ENCODE measurements around the gene INSRR.

The INSRR gene

DNA sequence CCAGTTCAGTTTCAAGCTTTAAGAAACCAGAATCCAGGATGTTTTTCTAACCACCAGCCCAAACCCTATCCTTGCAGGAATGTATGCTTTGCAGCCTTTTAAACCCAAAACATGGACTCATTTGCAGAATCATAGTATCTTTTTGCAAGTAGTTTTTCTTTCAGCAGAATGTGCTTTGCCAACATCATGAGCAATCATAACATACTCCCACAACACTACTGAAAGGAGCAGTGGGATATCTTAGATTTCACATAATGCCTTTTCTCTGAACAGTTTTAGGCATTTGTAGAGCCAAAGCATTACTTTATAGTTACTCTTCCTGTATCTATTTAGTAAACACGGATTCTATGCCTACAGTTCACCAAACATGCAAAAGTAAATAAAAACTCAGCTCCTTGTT is 32.3 kb downstream of the INSRR start:
- DNase-seq (ENCODE audit: low spot score), result no peak

DNA sequence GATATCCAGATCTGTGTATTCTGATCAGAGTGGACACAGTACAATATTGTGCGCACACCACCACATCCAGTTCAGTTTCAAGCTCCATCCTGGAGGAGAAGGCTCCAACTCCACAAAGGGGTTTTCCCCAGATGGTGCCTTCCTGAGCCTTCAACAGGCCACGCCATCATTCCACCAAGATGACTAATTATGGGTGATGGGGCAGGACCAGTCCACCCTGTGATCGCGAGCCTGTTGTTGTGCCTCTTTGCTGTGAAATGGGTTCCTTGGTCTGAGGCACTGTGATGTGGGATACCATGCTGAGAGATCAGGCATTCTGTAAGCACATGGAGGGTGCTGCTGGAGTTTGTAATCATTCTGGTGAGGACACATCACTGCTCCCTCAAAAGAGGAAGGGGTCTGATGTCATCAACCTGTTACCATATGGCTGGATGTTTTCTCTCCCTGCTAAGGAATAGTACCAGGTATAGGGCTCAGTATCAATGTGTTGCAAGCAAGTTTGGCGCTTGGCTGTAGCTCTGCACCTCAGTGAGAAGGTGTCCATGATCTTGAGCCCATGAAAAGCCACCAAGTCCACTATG is 35.6 kb downstream of the INSRR start:
- DNase-seq (ENCODE audit: low spot score), result no peak

DNA sequence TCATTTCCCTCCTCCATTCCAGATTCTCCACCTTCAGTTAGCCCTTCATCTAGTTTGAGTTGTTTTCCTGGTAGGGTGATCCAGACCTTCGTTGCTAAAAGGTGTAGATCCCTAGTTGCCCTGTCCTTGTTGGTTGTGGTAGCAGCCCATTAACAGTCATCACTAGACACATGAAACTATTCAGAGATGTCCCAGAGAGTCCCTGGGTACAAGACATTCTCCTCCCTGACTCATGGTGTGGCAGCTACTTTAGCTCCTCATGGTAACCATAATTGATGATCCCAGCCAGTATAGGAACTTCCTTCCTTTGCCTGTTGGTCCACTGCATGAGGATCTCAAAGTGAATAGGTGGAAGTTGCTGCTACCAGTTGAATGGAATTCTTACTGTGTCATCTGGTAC is 36.2 kb downstream of the INSRR start:
- DNase-seq (ENCODE audit: low spot score), result no peak

DNA sequence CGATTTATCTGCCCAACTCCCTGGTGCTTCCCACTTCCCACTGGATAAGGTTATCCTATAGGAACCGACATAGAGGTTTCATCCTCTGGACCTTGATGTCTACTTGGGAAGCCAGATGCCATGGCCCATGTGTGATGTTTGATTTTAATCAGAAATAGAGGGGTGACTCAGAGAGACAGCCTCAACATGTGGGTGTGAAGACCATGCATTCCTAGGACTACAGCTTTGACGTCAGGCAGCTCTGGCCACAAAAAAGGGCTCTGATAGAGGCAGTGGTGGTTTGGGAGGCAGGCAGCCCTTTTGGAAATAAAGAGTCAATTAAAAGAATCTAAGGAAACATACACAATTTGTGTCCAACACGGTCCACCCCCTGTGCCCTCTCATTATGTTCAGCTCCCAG is 37.1 kb downstream of the INSRR start:
- peak; percentile 22 for DNase-seq (ENCODE audit: low spot score)

DNA sequence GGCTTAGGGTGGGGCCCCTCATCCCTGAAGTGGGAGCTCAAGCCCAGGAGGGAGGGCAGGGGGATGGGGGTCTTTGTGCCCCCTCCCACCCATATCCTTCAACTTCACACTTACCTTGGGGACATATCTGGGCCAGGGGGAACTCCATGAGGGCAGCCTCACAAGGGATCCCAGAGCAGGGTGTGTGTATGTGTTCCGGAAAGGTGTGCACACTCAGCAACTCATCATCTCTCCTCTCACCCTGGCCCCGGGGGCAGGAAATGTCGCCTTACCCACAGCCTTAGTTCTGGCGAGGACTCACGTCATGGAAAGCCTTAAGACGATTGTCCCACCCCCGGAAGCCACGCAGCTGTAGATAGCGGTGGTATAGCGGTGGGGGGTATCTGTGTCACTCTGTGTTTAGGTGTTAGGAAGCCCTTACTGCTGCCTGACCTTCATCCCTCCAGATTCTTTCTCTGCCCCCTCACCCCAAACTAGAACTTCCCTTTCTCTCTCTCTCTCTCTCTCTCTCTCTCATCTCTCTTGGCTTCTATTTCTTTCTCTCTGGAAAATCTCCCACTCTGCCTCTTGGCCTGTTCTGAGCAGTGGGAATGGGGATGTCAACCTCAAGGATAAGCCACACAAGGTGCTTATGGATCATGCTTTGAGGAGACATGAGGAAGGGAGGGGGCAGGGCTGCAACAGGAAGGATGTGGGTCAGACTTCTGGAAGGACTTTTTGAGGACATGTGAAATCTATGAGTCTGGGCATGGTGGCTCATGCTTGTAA is 42.2 kb downstream of the INSRR start, which contains the start of gene SH2D2A:
Gene SH2D2A (minus strand): TSS at position 288 of the 768 bp plus-strand sequence. CDS start 140 bp downstream, at position 148.
- DNase-seq (ENCODE audit: low spot score), result peak; percentile 30

DNA sequence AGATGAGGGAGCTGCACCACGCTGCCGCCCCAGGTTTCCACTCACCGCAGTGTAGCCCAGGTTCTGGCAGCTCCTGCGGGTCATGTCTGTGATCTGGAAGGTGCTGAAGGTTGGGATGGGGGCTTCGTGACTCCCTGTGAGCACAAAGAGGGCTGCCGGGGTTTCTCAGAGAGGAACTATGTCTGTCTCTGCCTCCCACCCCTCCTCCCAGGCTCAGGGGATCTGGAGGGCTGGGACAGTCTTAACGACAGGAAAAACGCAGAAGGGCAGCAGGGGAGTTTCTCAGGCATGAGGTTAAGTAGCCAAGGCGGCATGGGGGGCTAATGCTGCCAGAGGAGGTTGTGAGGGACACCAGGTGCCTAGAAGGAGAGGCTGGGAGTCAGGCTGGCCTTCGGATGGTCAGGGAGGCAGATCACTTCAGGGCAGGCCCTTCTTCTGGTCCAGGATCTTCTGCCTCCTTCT is 42.9 kb downstream of the INSRR start:
- DNase-seq (ENCODE audit: low spot score), result no peak

DNA sequence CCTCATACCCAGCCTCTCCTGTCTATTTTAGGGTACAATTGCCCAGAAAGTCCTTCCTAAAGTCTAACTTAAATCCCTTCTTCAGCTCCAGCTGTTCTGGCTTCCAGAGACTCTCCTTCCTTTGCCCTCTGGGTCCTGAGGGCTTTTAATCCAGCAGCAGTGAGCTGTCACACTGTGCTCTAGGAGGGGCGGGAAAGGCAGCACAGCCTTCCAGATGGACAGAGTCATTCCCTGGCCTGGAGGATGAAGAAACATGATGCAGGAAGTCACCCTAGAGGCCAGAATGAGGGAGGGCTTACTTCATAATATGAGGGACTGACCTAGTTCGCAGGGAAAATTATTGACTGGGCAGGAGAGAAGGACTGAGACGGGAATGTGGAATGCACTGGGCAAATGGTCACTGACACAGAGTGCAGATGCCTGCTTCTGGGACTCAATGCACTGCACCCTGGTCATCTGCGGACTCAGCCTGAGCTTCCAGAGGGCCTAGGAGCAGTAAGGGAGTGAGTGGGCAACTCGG is 43.5 kb downstream of the INSRR start:
- DNase-seq (ENCODE audit: low spot score), result peak; percentile 69

DNA sequence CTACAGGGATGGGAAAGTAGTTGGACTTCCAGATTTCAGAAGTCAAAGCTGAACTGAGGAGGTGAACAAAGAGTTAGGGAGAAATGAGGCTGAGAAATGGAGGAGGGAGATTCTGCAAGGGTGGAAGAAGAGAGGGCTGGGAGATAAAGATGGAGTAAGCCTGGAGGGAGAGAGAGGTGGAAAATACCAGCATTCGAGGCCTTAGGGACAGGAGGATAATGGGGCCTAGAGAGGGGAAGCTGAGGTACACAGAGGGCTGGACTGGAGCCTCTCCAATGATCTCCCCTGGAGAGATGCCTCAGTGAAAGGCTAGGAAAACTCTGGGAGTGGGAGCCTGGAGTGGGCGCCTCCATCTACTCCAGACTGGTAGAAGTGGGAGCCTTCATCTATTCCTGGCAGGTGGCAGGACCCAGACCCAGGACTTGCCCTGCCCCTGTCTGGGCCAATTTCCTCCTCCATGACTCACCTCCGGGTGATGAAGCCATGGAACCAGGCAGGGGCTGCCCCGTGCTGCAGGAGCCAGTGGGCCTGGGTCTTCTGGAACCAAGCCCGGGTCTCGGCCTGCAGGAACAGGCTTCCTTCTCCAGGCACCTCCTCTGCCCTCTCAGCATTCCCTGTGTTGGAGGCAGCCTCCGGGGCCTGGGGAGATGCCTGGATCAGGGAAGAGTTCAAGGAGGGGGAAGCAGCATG is 44.2 kb downstream of the INSRR start:
- no peak for DNase-seq (ENCODE audit: low spot score)

DNA sequence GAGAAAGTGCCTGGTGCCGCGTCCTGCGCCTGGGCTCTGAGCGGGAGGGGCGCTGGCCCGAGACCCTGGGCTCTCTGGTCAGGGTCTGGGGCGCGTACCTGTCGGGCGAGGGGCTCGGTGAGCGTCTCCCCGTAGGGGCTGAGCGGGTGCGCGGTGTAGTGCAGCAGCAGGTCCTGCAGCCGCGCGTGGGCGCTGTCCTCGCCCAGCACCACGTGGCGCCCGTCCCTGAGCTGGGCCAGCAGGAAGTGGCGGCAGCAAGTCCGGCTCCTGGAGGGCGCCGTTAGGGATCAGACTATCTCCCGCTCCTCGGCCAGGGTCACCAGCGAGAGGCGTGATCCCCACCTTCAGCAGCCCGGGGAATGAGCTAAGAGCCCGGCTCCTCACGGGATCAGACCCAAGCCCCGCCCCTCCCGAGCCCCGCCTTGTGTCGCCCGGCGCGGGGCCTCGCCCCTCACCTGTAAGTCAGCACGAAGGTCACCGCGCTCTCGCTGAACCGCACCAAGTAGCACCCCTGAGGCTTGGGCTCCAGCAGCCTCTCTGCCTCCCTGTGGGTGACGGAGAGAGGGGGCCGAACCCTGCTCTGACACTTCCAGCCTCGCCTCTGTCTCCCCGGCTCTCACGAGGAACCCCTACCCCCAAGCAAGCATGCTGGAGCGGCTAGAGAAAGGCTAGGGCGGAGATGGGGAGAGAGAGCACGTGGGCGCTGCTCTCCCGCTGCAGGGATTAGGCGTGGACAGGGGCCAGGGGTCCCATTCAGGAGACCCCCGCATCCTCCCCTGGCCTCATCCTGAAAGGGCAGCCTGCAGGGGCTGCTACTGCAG is 45.0 kb downstream of the INSRR start:
- peak; percentile 69 for DNase-seq (ENCODE audit: low spot score)

DNA sequence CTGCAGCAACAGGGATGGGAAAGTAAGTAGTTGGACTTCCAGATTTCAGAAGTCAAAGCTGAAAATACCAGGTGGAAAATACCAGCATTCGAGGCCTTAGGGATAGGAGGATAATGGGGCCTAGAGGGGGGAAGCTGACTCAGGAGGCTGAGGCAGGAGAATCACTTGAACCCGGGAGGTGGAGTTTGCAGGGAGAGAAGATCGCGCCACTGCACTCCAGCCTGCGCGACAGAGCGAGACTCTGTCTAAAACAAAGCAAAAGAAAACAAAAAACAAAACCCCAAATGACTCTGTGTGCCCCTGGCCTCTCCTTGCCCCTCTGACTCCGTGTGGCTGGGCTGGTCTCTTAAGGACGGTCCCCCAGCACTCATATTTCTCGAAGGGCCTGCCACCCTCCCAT is 45.6 kb downstream of the INSRR start:
- no peak for DNase-seq (ENCODE audit: low spot score)

DNA sequence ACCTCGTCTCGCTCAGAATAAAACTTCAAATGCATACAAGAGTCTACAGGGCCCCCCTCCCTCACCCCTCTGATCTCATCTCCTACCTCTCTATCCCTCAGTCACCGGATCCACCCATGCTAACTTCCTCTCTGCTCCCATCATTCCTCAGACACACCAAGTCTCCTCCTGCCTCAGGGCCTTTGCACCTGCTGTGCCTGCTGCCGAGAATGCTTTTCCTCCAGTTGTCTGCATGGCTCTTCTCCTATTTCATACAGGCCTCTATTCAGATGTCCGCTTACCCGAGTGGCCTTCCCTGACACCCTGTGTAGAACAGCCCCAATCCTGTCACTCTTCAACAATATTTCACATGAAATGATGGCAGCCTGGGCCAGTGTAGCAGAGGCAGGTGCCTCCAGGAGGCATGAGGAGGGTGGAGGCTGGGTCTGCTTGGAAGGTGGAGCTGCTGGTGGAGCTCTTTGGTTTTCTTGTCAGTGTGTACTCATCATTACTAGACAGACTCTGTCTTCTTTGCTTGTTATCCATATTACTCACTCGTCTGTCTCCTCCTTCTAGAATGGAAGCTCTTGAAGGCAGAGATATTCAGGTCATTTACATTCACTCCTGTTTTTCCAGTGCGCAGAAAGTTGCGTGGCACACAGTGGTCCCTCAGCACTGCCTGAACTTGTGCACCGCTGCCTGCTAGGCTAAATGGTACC is 46.5 kb downstream of the INSRR start:
- DNase-seq (ENCODE audit: low spot score), result peak; percentile 53

DNA sequence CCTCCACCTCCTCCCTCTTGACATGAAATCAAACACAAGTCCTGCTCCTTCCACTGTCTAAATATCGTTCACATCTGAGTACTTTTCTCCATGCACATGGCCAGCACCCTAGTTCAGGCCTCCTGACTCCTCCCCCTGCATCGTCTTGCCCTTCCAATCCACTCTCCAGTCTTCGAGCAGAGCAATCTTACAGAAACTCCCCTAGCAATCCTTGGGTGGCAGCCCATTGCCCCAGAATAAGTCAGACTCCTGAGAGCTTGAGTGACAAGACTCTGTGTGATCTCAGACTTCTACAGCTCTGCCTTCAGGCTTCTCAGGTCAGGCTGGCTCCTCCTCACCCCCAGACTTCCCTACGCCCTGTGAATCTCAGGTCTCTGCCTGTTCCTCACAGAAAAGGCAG is 47.7 kb downstream of the INSRR start:
- no peak for DNase-seq (ENCODE audit: low spot score)

DNA sequence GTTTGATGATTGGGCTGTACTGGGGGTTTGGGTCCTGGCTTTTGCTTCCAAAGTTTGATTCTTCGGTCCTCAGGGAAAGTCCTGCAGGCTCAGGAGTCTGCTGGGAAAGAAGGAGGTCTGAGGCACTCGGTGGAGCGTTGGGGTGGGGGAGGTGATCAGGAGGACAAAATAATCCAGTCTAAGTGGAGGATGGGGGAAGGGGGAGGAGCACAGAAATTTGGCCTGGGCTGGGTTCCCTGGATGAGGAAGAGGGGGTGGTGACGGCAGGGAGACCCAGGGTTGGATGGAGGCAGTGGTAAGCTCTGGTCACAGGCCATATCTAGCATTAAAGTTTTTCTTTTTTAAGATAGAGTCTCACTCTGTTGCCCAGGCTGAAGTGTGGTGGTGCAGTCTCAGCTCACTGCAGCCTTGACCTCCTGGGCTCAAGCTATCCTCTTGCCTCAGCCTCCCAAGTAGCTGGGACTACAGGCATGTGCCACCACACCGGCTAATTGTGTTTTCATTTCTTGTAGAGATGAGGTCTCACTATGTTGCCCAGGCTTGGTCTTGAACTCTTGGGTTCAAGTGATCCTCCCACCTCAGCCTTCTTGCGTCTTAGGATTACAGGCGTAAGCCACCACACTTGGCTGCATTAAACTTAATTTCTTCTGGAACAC is 49.1 kb downstream of the INSRR start:
- DNase-seq (ENCODE audit: low spot score), result no peak

DNA sequence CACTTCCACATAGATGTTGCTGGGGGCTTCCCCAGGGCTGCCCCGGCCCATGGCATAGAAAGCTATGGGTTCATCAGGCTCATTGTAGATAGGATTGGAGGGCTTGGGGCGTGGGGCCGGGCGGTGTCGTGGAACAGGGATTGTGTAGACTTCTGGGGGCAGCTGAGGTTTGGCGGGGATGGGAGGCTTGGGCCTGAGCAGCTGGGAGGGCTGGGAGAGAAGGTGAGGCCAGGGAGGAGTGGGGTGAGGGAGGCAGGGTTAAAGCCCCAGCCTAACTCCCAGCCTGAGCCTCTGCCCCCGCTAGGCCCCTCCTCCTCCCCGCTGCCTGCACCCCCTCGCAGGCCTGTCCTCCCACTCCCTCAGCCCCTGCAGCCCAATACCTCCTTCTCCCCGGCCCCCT is 49.6 kb downstream of the INSRR start:
- DNase-seq (ENCODE audit: low spot score), result no peak

DNA sequence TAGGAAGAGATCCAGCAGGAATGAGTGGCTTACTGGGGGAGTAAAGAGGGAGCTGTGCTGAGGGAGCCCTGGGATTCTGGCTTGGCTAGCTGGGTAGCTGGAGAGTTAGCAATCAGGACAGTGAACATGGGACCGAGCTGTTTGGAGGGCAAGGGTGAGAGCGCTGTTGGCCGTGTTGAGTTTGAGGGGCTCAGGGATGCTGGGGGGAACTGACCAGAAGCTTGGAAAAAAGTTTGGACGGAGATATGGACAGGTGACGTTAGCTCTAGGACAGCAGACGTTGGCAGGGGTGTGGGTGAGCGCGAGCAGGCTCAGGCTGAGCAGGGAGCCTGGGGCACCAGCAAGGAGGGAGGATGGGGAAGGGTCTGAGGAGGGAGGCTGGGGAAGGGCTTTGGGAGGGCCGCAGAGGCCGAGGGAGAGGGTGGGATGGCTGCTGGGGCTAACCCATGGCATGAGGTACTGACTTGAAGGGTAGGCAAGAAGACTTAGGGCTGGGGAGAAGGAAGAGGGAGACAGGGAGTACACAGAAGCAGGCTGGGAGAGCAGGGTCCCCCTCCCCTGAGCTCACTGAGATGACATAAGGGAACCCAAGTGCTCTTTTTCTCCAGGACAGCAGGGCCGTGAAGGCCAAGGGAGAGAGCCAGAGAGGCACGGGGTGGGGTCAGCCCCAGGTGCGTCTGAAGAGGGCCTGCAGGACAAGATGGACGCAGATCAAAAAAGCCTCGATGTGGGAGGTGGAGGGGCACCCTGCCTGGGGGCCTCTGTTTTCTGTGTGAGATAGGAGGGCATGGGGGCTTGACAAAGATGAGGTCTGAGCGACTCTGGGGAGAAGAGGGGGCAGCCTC is 50.5 kb downstream of the INSRR start:
- no peak for DNase-seq (ENCODE audit: low spot score)

DNA sequence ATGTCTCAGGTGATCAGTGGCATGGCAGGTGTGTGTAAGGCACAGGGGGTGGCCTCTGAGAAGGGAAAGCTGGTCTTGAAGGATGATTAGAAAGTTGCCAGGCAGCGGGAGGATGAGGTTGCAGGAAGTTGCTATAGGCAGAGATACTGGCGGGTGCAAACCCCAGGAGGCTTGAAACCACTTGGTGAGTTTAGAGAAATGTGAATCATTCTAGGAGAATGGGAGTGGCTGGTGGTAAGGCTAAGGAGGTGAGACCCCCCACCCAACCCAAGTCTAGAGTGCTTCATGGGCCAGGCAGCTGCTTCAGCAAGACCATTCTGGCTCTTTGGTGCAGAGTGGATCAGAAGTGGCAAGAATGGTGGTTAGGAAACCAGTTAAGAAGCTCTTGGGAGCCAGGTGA is 51.3 kb downstream of the INSRR start:
- DNase-seq (ENCODE audit: low spot score), result no peak

DNA sequence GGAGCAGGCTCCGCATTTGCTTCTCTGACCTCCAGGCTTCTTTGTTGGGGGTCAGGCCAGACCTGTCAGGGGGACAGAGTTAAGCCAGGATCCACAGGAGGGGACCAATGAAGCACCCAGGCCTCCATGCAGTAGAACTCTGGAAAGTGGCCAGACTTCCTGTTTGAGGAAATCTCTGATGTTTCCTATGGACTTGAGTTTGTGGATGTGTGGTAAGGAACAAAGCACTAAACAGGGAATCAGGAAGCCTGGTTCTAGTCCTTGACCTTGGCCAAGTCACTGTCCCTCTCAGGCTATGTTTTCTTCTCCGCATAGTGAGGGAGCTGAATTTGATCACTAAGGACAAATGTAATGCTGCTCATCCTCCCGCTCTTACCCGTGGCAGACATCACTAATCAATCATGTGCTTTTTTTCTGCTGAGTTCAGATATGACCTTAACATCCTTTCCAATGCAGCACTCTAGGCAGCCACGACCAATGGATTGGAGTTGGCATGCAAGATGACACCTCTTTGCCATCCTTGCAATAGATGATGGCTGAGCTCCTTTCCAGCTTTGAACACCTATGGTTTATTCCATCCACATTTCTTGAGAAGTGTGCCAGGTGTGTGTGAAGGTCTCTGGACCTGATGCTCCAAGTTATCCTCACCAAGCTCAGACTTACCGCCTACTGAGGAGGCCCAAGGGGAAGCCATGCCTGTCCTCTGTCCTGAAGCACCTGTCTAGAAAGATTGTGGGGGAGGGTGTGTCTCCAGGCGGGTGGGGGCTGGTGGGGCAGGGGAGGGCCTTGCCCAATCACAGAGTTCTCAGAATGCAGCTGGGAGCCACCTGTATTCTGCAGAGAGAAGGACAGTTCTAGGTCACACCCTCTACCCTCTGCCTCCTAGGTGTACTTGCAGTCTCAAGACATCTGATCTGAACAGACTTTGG is 52.1 kb downstream of the INSRR start:
- no peak for DNase-seq (ENCODE audit: low spot score)

DNA sequence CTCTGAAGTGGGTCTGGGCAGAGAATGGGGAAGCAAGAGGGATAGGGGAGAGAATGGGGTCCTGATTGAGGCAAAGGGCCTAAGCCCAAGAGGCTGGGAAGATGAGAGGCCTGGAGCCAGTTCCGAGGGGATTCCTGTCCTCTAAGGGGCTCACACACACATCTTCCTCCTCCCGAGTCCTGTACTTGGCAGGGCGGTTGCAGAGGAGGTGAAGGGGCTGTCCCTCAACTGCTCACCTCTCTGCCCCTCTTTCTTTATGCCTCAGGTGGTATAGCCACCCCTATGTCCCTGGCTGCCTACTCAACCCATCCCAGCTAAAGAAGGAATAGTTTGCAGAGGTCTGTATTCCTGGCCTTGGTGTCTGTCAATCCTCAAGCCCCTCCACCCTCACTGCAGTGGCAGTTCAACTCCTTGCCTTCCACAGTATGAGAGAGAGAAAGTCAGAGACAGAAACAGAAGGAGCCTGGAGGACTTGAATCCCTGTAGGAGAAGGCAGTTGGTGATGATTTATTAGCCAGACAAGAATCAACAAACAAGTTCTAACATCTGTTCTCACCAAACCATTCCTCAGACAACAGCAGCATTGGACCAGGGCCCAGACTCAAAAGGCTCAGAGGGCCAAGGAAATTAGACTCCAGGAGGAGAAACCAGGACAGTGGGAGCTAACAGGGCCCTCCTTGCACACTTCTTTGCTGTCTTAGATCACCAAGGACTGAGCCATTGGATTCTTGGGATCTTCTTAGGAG is 53.0 kb downstream of the INSRR start:
- DNase-seq (ENCODE audit: low spot score), result no peak
